H9 (cell line): ENCODE data around the gene COL23A1. TPM values are rescaled to one million over a fixed set of nuclear protein-coding genes. Genes with fewer than 3 reads are reported as not detected.

Experiments used
- DNase-seq: peaks from one replicate; pipeline ENCODE4 v3.0.0-alpha.2; 2017
- H2AFZ ChIP-seq: one replicate; pipeline ENCODE4 v1.6.1; 2013; ENCODE audit warnings: mild to moderate bottlenecking, low read length, control low read depth, moderate library complexity
- H2AK5ac ChIP-seq: 2 replicates; pipeline ENCODE4 v1.6.1; 2013; ENCODE audit warnings: low read length, control low read depth, mixed read lengths; ENCODE audit not compliant: insufficient read length
- H2BK120ac ChIP-seq: one replicate; pipeline ENCODE4 v1.6.1; 2013; ENCODE audit warnings: low read depth, mild to moderate bottlenecking, low read length, control low read depth, inconsistent platforms; ENCODE audit not compliant: poor library complexity, severe bottlenecking
- H2BK12ac ChIP-seq: 2 replicates; pipeline ENCODE4 v1.6.1; 2013; ENCODE audit warnings: low read length, control low read depth, mixed read lengths, low read depth; ENCODE audit not compliant: insufficient read length
- H2BK15ac ChIP-seq: 2 replicates; pipeline ENCODE4 v1.6.1; 2013; ENCODE audit warnings: low read depth, low read length, control low read depth
- H2BK20ac ChIP-seq: one replicate; pipeline ENCODE4 v1.6.1; 2013; ENCODE audit warnings: low read depth, mild to moderate bottlenecking, low read length, control low read depth, inconsistent platforms; ENCODE audit not compliant: poor library complexity, severe bottlenecking
- H2BK5ac ChIP-seq: 2 replicates; pipeline ENCODE4 v1.6.1; 2013; ENCODE audit warnings: low read length, control low read depth, mixed read lengths; ENCODE audit not compliant: insufficient read length
- H3K14ac ChIP-seq: 2 replicates; pipeline ENCODE4 v1.6.1; 2013; ENCODE audit warnings: low read length, control low read depth; ENCODE audit not compliant: insufficient read depth
- H3K18ac ChIP-seq: 2 replicates; pipeline ENCODE4 v1.6.1; 2013; ENCODE audit warnings: low read depth, mild to moderate bottlenecking, mixed read lengths, low read length, control low read depth; ENCODE audit not compliant: insufficient read length
- H3K23ac ChIP-seq: 2 replicates; pipeline ENCODE4 v1.6.1; 2013; ENCODE audit warnings: low read length, control low read depth, mixed read lengths, low read depth; ENCODE audit not compliant: insufficient read length
- H3K23me2 ChIP-seq: 2 replicates; pipeline ENCODE4 v1.6.1; 2013; ENCODE audit warnings: low read depth, mild to moderate bottlenecking, mixed read lengths, low read length, control low read depth; ENCODE audit not compliant: insufficient read length, poor library complexity, severe bottlenecking
- H3K27ac ChIP-seq: 2 replicates; pipeline ENCODE4 v1.5.1; 2013; ENCODE audit warnings: low read length, control low read depth, mixed read lengths, low read depth; ENCODE audit not compliant: insufficient read length
- H3K27me3 ChIP-seq: 2 replicates; pipeline ENCODE4 v1.6.1; 2013; ENCODE audit warnings: low read length, control low read depth, inconsistent platforms; ENCODE audit not compliant: insufficient read depth
- H3K4ac ChIP-seq: 2 replicates; pipeline ENCODE4 v1.6.1; 2013; ENCODE audit warnings: low read depth, mild to moderate bottlenecking, control low read depth, inconsistent platforms, low read length, moderate library complexity
- H3K4me1 ChIP-seq: 2 replicates; pipeline ENCODE4 v1.6.1; 2013; ENCODE audit warnings: low read length, control low read depth, inconsistent platforms; ENCODE audit not compliant: insufficient read depth
- H3K4me2 ChIP-seq: 2 replicates; pipeline ENCODE4 v1.6.1; 2013; ENCODE audit warnings: low read length, control low read depth, mixed read lengths; ENCODE audit not compliant: insufficient read length, insufficient read depth
- H3K56ac ChIP-seq: 2 replicates; pipeline ENCODE4 v1.6.1; 2013; ENCODE audit warnings: low read depth, mild to moderate bottlenecking, mixed read lengths, low read length, control low read depth; ENCODE audit not compliant: insufficient read length
- H3K79me1 ChIP-seq: 2 replicates; pipeline ENCODE4 v1.6.1; 2013; ENCODE audit warnings: low read depth, mild to moderate bottlenecking, moderate library complexity, low read length, control low read depth, inconsistent platforms; ENCODE audit not compliant: insufficient read depth, poor library complexity, severe bottlenecking
- H3K79me2 ChIP-seq: 2 replicates; pipeline ENCODE4 v1.6.1; 2013; ENCODE audit warnings: low read length, control low read depth, inconsistent platforms; ENCODE audit not compliant: insufficient read depth
- H3K9ac ChIP-seq: 2 replicates; pipeline ENCODE4 v1.6.1; 2013; ENCODE audit warnings: low read length, control low read depth, mixed read lengths; ENCODE audit not compliant: insufficient read length; ENCODE audit errors: extremely low read depth
- H3K9me3 ChIP-seq: one replicate; pipeline ENCODE4 v1.6.1; 2013; ENCODE audit warnings: low read depth, low read length, inconsistent platforms; ENCODE audit not compliant: control insufficient read depth
- H3T11ph ChIP-seq: one replicate; pipeline ENCODE4 v1.6.1; 2013; ENCODE audit warnings: mild to moderate bottlenecking, low read length, control low read depth, inconsistent platforms
- H4K20me1 ChIP-seq: one replicate; pipeline ENCODE4 v1.6.1; 2013; ENCODE audit not compliant: control insufficient read depth, insufficient read length, insufficient read depth
- H4K5ac ChIP-seq: 2 replicates; pipeline ENCODE4 v1.6.1; 2013; ENCODE audit warnings: low read depth, mild to moderate bottlenecking, mixed read lengths, low read length, control low read depth; ENCODE audit not compliant: insufficient read length
- H4K8ac ChIP-seq: replicated peaks from 2 replicates; pipeline ENCODE4 v1.6.1; 2013; ENCODE audit warnings: low read length, control low read depth, mixed read lengths, low read depth; ENCODE audit not compliant: insufficient read length
- H4K91ac ChIP-seq: 2 replicates; pipeline ENCODE4 v1.6.1; 2013; ENCODE audit warnings: low read depth, mild to moderate bottlenecking, moderate library complexity, mixed read lengths, low read length, control low read depth; ENCODE audit not compliant: insufficient read length
- H3K27ac Mint-ChIP-seq, 3 experiments: 2 replicates in 2 of 3; 3 replicates in 1 of 3; pipeline ENCODE4 v1.8.0; 2020 to 2021; ENCODE audit warnings: mixed read lengths in 3 of 3, mild to moderate bottlenecking in 1 of 3, moderate library complexity in 1 of 3
- H3K27me3 Mint-ChIP-seq: 2 replicates; pipeline ENCODE4 v1.8.0; 2021; ENCODE audit warnings: low read depth, mild to moderate bottlenecking, moderate library complexity, mixed read lengths
- H3K36me3 Mint-ChIP-seq, 3 experiments: 2 replicates in 2 of 3; 3 replicates in 1 of 3; pipeline ENCODE4 v1.8.0; 2020 to 2021; ENCODE audit warnings: low read depth in 3 of 3, mixed read lengths in 3 of 3; ENCODE audit not compliant: insufficient read depth in 1 of 3
- H3K4me1 Mint-ChIP-seq, 2 experiments: 2 replicates each; pipeline ENCODE4 v1.8.0; 2020; ENCODE audit warnings: mixed read lengths in 2 of 2
- H3K4me3 Mint-ChIP-seq, 2 experiments: 2 replicates in 1 of 2; 3 replicates in 1 of 2; pipeline ENCODE4 v1.8.0; 2020 to 2021; ENCODE audit warnings: mild to moderate bottlenecking in 2 of 2, mixed read lengths in 2 of 2, moderate library complexity in 1 of 2
- H3K9me3 Mint-ChIP-seq, 2 experiments: 2 replicates in 1 of 2; 3 replicates in 1 of 2; pipeline ENCODE4 v1.8.0; 2020; ENCODE audit warnings: mild to moderate bottlenecking in 2 of 2, mixed read lengths in 2 of 2, moderate library complexity in 1 of 2
- CTCF ChIP-seq: fragments of 200-600 bp; sonication (generic); conservative IDR thresholded peaks from 3 replicates; pipeline ENCODE4 v1.8.0; 2021; ENCODE audit warnings: antibody characterized with exemption, mild to moderate bottlenecking
- WGBS: extraction: QIAGEN DNeasy Blood & Tissue Kit; methylation state at CpG from one replicate; pipeline ENCODE4 v1.1.7; 2013; ENCODE audit warnings: missing lambda C conversion rate, low lambda C conversion rate, mixed read lengths; ENCODE audit not compliant: insufficient read length; ENCODE audit errors: extremely low coverage; 5-methylcytosine and 5-hydroxymethylcytosine counted together
- total RNA-seq: library from RNA; stranded (reverse); gene quantifications from 2 replicates; pipeline ENCODE4 v1.2.1, GENCODE V29; 2021

The COL23A1 gene
- total RNA-seq, 1 experiment from 2014 or later = 2.6 TPM

GRCh38 chr5:178264044-178264443 lies 326.1 kb downstream of the COL23A1 start:
- Histone ChIP-seq H2AFZ (no peak overlapping the region), H3T11ph (no peak overlapping the region), H3K4ac (no peak overlapping the region), H3K9me3 (no peaks in the 10 kb centered on the region), H2BK12ac (no peak overlapping the region), H3K79me2 (no peaks in the 10 kb centered on the region), H2BK20ac (no peak overlapping the region), H2BK15ac (no peak overlapping the region), H3K4me1 (no peaks in the 10 kb centered on the region), H3K23ac (no peak overlapping the region), H4K8ac (no peak overlapping the region), H3K27me3 (no peaks in the 10 kb centered on the region; the same call in 1 of the 2 replicates), H3K56ac (no peak overlapping the region), H3K9ac (no peak overlapping the region), H2AK5ac (no peak overlapping the region), H3K23me2 (no peaks in the 10 kb centered on the region), H3K79me1 (no peaks in the 10 kb centered on the region), H3K14ac (no peak overlapping the region), H4K91ac (no peak overlapping the region), H2BK120ac (no peak overlapping the region), H3K18ac (no peak overlapping the region), H4K20me1 (no peaks in the 10 kb centered on the region), H3K4me2 (no peak overlapping the region), H3K27ac (no peak overlapping the region), H4K5ac (no peak overlapping the region), H2BK5ac (no peak overlapping the region)
- Mint-ChIP-seq H3K9me3 (peaks cover 0 to 3% of the 10 kb centered on the region in 2 experiments; a peak in 2 of 5 replicates), H3K27me3 (no peaks in the 10 kb centered on the region; the same call in none of the 2 replicates), H3K27ac (no peak overlapping the region), H3K4me3 (no peak overlapping the region), H3K36me3 (no peaks in the 10 kb centered on the region; a peak in 1 of 7 replicates), H3K4me1 (no peaks in the 10 kb centered on the region)
- WGBS = no CpG with 5 or more reads among the region's 4 CpGs
- no peak for DNase-seq
- no peak for TF ChIP-seq CTCF
